ENCODE results near the gene ARHGAP26.

- TF ChIP-seq POLR2A (IDR thresholded peaks at IDR 0.05), result no peak
- TF ChIP-seq CTCF (IDR thresholded peaks at IDR 0.05), result no peak
Measured at GRCh38 chr5:143134269-143134668, 364.1 kb downstream of the ARHGAP26 start.
